GM12878 (cell line): ENCODE data around the gene CNGB1. TPM values are rescaled to one million over a fixed set of nuclear protein-coding genes. Genes with fewer than 3 reads are reported as not detected.

Experiments used
- ATAC-seq: fragments of 200-7000 bp; cut with Tn5 transposase; 3 replicates; pipeline ENCODE4 v1.9.1; 2020; ENCODE audit warnings: mild to moderate bottlenecking, moderate library complexity
- BruUV-seq: library from RNA; stranded (reverse); fragments of 400-500 nt; replicated peaks from 2 replicates; lab custom pipeline; 2021; lab: Mats Ljungman, UMichigan
- CTCF ChIA-PET: fragments of 300-600 bp; sonication (Branson Sonifier 250); formaldehyde crosslinking; extraction: SDS; loops from one replicate; lab custom pipeline; 2021; ENCODE audit warnings: inconsistent platforms; lab: Yijun Ruan, JAX
- POLR2A ChIA-PET: fragments of 350-600 bp; formaldehyde crosslinking; extraction: SDS; loops from one replicate; lab custom pipeline; 2021; ENCODE audit warnings: inconsistent platforms; lab: Charles Lee
- RAD21 ChIA-PET: fragments of 300-600 bp; sonication (Branson Sonifier 250); formaldehyde crosslinking; loops from one replicate; lab custom pipeline; 2023; ENCODE audit warnings: antibody characterized with exemption; ENCODE audit not compliant: unreplicated experiment; lab: Charles Lee
- SMC1A ChIA-PET: fragments of 300-600 bp; sonication (Branson Sonifier 250); formaldehyde crosslinking; loops from one replicate; lab custom pipeline; 2023; ENCODE audit not compliant: unreplicated experiment, uncharacterized antibody; lab: Charles Lee
- DNase-seq: peaks from one replicate; pipeline ENCODE4 v3.0.0-alpha.2; 2011; ENCODE audit warnings: low read depth, low spot score
- FAIRE-seq: peaks from 3 replicates; lab custom pipeline; 2011; peaks lifted over from hg19 to GRCh38; lab: Jason Lieb, UNC
- H2AFZ ChIP-seq: 2 replicates; pipeline ENCODE4 v1.6.0; 2011; ENCODE audit warnings: low read depth, low read length, control low read depth; ENCODE audit not compliant: control insufficient read depth
- H3K27ac ChIP-seq: 2 replicates; pipeline ENCODE4 v1.5.1; 2011; ENCODE audit warnings: control low read depth; ENCODE audit not compliant: control insufficient read depth, insufficient read depth
- H3K27me3 ChIP-seq, 2 experiments: replicated peaks in 1 of 2; 2 replicates each; pipeline versions ENCODE4 v1.6.0 to v1.6.1; 2011; ENCODE audit warnings: low read length in 1 of 2; ENCODE audit not compliant: control insufficient read depth in 2 of 2, insufficient read depth in 2 of 2
- H3K36me3 ChIP-seq, 2 experiments: 2 replicates each; pipeline ENCODE4 v1.5.1; 2011; ENCODE audit warnings: low read length in 1 of 2; ENCODE audit not compliant: control insufficient read depth in 2 of 2, insufficient read depth in 2 of 2
- H3K4me1 ChIP-seq: 2 replicates; pipeline ENCODE4 v1.6.1; 2011; ENCODE audit warnings: mild to moderate bottlenecking, low read length, moderate library complexity, mixed read lengths; ENCODE audit not compliant: control insufficient read depth, insufficient read depth
- H3K4me2 ChIP-seq: 2 replicates; pipeline ENCODE4 v1.6.0; 2011; ENCODE audit warnings: control low read depth; ENCODE audit not compliant: control insufficient read depth, insufficient read depth
- H3K4me3 ChIP-seq: fragments of 200-600 bp; sonication (generic); 2 replicates; pipeline ENCODE4 v1.5.1; 2016
- H3K79me2 ChIP-seq: 2 replicates; pipeline ENCODE4 v1.6.0; 2011; ENCODE audit warnings: low read length; ENCODE audit not compliant: control insufficient read depth, insufficient read depth
- H3K9ac ChIP-seq: 2 replicates; pipeline ENCODE4 v1.8.0; 2011; ENCODE audit warnings: low read length, control low read depth, mixed read lengths; ENCODE audit not compliant: control insufficient read depth, insufficient read depth
- H3K9me3 ChIP-seq: replicated peaks from 3 replicates; pipeline ENCODE4 v1.5.1; 2011; ENCODE audit warnings: mild to moderate bottlenecking, low read length; ENCODE audit not compliant: control insufficient read depth, insufficient read depth
- H4K20me1 ChIP-seq: 2 replicates; pipeline ENCODE4 v1.6.0; 2011; ENCODE audit not compliant: control insufficient read depth, insufficient read depth
- ATF7 ChIP-seq: fragments of 450-650 bp; IDR thresholded peaks from 2 replicates; pipeline ENCODE4 v1.6.1; 2016; ENCODE audit warnings: low read depth, mild to moderate bottlenecking
- BHLHE40 ChIP-seq, 2 experiments: fragments of 450-650 bp in 1 of 2; IDR thresholded peaks; 2 replicates each; pipeline ENCODE4 v1.6.1; 2011 to 2017; ENCODE audit warnings: low read depth in 2 of 2, borderline replicate concordance in 1 of 2, improper control_type of control experiment in 1 of 2, low read length in 1 of 2, mild to moderate bottlenecking in 1 of 2
- CBX3 ChIP-seq: fragments of 200-600 bp; sonication (generic); IDR thresholded peaks from 2 replicates; pipeline ENCODE4 v1.6.1; 2016; ENCODE audit warnings: low read depth, borderline replicate concordance
- IKZF1 ChIP-seq: fragments of 450-650 bp; conservative IDR thresholded peaks from 2 replicates; pipeline ENCODE4 v1.6.1; 2017; ENCODE audit warnings: antibody characterized with exemption, mild to moderate bottlenecking
- NR2C1 ChIP-seq: fragments of 450-650 bp; IDR thresholded peaks from 2 replicates; pipeline ENCODE4 v1.6.1; 2017; ENCODE audit warnings: antibody characterized with exemption, mild to moderate bottlenecking, moderate library complexity
- POLR2A ChIP-seq: IDR thresholded peaks from 2 replicates; pipeline ENCODE4 v1.6.1; 2011; ENCODE audit warnings: low read depth, mild to moderate bottlenecking, low read length
- RB1 ChIP-seq: fragments of 450-650 bp; formaldehyde crosslinking; IDR thresholded peaks from 2 replicates; pipeline ENCODE4 v1.6.1; 2017; ENCODE audit warnings: mild to moderate bottlenecking, borderline replicate concordance
- RELA ChIP-seq: fragments of 450-650 bp; IDR thresholded peaks from 2 replicates; pipeline ENCODE4 v1.8.0; 2014; ENCODE audit warnings: borderline replicate concordance; ENCODE audit not compliant: partially characterized antibody
- WRNIP1 ChIP-seq: IDR thresholded peaks from 2 replicates; pipeline ENCODE4 v1.6.1; 2011; ENCODE audit warnings: low read depth, low read length, improper control_type of control experiment, borderline replicate concordance
- WGBS: methylation state at CpG from one replicate; pipeline ENCODE4 v1.1.6; 2016; ENCODE audit warnings: low lambda C conversion rate; ENCODE audit not compliant: insufficient replicate concordance, insufficient coverage; ENCODE audit errors: missing lambda C conversion rate; 5-methylcytosine and 5-hydroxymethylcytosine counted together
- in situ Hi-C: fragments of 300-500 bp; cut with MboI; formaldehyde crosslinking; loops from 9 replicates; pipeline ENCODE4 v1.14.3; 2018; ENCODE audit warnings: mixed read lengths
- intact Hi-C: fragments of 100-400 bp; cut with micrococcal nuclease; formaldehyde crosslinking; loops from one replicate; pipeline ENCODE4 v1.14.2; 2022; ENCODE audit not compliant: unreplicated experiment
- polyA plus RNA-seq, 11 experiments: library from polyadenylated mRNA; depleted of rRNA in 4 of 11; unstranded in 6 of 11; stranded (reverse) in 5 of 11; fragments of >200 nt; fragmentation: Nextera tagmentation in 4 of 11; fragmentation: Illumina TruSeq in 1 of 11; extraction: Ambion mirVana in 4 of 11; extraction: Trizol in 1 of 11; gene quantifications; 1 replicate in 1 of 11; 2 replicates in 10 of 11; pipeline versions ENCODE4 v1.2.1 to v1.2.3, GENCODE V29; 2011 to 2016; ENCODE audit warnings: inconsistent platforms in 2 of 11, missing spikeins in 2 of 11, low read depth in 1 of 11
- total RNA-seq, 4 experiments: library from RNA; depleted of rRNA in 3 of 4; stranded (reverse); fragments of >200 nt in 3 of 4; fragmentation: Illumina TruSeq in 1 of 4; extraction: Trizol in 1 of 4; gene quantifications; 2 replicates each; pipeline versions ENCODE4 v1.2.1 to v1.2.3, GENCODE V29; 2013 to 2021
- TF ChIP-seq, protein P1 (sequence below): IDR thresholded peaks from 2 replicates; pipeline ENCODE4 v1.6.1; 2012; ENCODE audit warnings: low read depth, low read length, improper control_type of control experiment
- TF ChIP-seq, protein P2 (sequence below): fragments of 450-650 bp; IDR thresholded peaks from 2 replicates; pipeline ENCODE4 v1.6.1; 2018; ENCODE audit warnings: mild to moderate bottlenecking, low read depth, moderate library complexity; ENCODE audit not compliant: partially characterized antibody

The CNGB1 gene
- total and polyA plus RNA-seq, 10 of the 15 experiments (the other 5 are each of a cell fraction or from before 2014, with no cell fraction given) = 0.03 TPM; not detected in 9

DNA sequence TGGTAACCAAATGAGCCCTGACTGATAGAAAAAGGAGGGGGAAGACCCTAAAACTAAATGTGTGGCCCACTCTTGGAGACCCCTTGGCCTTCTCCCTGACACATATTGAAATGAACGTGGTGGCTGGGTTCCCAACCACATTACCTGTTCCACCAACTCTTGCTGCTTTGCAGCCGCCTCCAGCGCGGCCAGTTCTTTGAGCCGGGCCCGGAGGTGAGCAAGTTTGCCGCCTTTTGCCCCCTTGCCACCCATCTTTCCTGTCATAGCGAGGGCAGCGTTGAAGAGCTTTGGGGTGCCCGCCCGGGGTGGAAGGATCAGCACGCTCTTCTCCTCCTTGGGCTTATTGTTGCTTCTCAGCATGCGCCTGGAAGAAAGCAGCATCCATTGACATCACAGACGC is 83.2 kb downstream of the CNGB1 start (continued):
- TF ChIP-seq NR2C1 = no peak

DNA sequence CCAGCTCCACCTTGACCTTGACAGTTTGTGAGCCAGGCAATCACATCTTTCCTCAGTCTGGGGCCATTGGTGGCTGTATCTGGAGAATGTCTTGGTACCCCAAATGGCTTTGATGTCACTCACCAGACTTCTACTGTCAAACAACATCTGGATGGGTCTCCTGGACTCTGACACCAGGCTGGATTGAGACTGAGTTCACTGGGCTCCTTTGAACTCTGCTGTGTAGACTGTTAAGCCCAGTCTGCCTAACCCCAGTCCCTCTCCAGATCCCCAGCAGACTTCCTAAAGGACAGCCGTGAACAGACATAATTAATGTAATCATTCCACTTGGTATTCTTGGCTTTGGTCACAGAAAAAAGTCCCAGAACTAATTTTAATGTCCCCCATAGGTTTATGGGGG is 84.5 kb downstream of the CNGB1 start:
- FAIRE-seq = no peak
- ChIA-PET CTCF (interaction anchor here (0.8 kb wide), 1 partner anchor 12 kb away, joined by 3 read pairs; no protein-coding TSS in a partner anchor), SMC1A (interaction anchor here (0.6 to 0.7 kb wide), 3 partner anchors 338 to 1071 kb away, joined by 3 to 4 read pairs (median 3); no protein-coding TSS in a partner anchor), RAD21 (no interaction called here), POLR2A (no interaction called here)
- no peaks in the 10 kb centered on the region for H3K79me2 ChIP-seq
- WGBS = 11% methylated on average over 1 of the region's 1 CpG
- in situ Hi-C loops (no loop called here), intact Hi-C loops (no loop called here)
- H4K20me1 ChIP-seq = no peaks in the 10 kb centered on the region
- TF ChIP-seq BHLHE40 (IDR thresholded peaks at IDR 0.05; ENCODE audit: borderline replicate concordance in 1 of 2, low read depth in 2 of 2, low read length in 1 of 2) = no peak
- no peak for TF ChIP-seq POLR2A
- no peak for TF ChIP-seq ATF7
- no peak for TF ChIP-seq RELA
- TF ChIP-seq, protein P1, sequence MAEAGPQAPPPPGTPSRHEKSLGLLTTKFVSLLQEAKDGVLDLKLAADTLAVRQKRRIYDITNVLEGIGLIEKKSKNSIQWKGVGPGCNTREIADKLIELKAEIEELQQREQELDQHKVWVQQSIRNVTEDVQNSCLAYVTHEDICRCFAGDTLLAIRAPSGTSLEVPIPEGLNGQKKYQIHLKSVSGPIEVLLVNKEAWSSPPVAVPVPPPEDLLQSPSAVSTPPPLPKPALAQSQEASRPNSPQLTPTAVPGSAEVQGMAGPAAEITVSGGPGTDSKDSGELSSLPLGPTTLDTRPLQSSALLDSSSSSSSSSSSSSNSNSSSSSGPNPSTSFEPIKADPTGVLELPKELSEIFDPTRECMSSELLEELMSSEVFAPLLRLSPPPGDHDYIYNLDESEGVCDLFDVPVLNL = no peak
- no peak for TF ChIP-seq WRNIP1
- no peak for TF ChIP-seq RB1
- TF ChIP-seq, protein P2, sequence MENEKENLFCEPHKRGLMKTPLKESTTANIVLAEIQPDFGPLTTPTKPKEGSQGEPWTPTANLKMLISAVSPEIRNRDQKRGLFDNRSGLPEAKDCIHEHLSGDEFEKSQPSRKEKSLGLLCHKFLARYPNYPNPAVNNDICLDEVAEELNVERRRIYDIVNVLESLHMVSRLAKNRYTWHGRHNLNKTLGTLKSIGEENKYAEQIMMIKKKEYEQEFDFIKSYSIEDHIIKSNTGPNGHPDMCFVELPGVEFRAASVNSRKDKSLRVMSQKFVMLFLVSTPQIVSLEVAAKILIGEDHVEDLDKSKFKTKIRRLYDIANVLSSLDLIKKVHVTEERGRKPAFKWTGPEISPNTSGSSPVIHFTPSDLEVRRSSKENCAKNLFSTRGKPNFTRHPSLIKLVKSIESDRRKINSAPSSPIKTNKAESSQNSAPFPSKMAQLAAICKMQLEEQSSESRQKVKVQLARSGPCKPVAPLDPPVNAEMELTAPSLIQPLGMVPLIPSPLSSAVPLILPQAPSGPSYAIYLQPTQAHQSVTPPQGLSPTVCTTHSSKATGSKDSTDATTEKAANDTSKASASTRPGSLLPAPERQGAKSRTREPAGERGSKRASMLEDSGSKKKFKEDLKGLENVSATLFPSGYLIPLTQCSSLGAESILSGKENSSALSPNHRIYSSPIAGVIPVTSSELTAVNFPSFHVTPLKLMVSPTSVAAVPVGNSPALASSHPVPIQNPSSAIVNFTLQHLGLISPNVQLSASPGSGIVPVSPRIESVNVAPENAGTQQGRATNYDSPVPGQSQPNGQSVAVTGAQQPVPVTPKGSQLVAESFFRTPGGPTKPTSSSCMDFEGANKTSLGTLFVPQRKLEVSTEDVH = no peak
- TF ChIP-seq CBX3 = no peak
- no peak for TF ChIP-seq IKZF1
- no peaks in the 10 kb centered on the region for H3K36me3 ChIP-seq
- no peak overlapping the region for H3K9ac ChIP-seq
- no peak overlapping the region for H2AFZ ChIP-seq
- DNase-seq = no peak
- H3K4me1 ChIP-seq = no peaks in the 10 kb centered on the region
- H3K9me3 ChIP-seq = no peaks in the 10 kb centered on the region
- no peak overlapping the region for H3K4me2 ChIP-seq
- BruUV-seq = no TSS peak
- H3K27ac ChIP-seq = no peak overlapping the region
- peaks cover 0 to 10% of the 10 kb centered on the region in 2 experiments; a peak in 3 of 4 replicates for H3K27me3 ChIP-seq
- no peak for ATAC-seq
- H3K4me3 ChIP-seq = no peak overlapping the region
